HG02852 (cell line): ENCODE data around the gene LRRC3C.
"Not testable (repeated sequence)": the region's sequence is repeated elsewhere in the genome, so short reads cannot be mapped to it uniquely, and the experiment has no call there.

ENCODE experiments used
- ATAC-seq: cut with Tn5 transposase; IDR thresholded peaks from one replicate; pipeline ENCODE4 v1.9.1; 2021; ENCODE audit warnings: mild to moderate bottlenecking, moderate library complexity; ENCODE audit not compliant: unreplicated experiment

The LRRC3C gene

DNA sequence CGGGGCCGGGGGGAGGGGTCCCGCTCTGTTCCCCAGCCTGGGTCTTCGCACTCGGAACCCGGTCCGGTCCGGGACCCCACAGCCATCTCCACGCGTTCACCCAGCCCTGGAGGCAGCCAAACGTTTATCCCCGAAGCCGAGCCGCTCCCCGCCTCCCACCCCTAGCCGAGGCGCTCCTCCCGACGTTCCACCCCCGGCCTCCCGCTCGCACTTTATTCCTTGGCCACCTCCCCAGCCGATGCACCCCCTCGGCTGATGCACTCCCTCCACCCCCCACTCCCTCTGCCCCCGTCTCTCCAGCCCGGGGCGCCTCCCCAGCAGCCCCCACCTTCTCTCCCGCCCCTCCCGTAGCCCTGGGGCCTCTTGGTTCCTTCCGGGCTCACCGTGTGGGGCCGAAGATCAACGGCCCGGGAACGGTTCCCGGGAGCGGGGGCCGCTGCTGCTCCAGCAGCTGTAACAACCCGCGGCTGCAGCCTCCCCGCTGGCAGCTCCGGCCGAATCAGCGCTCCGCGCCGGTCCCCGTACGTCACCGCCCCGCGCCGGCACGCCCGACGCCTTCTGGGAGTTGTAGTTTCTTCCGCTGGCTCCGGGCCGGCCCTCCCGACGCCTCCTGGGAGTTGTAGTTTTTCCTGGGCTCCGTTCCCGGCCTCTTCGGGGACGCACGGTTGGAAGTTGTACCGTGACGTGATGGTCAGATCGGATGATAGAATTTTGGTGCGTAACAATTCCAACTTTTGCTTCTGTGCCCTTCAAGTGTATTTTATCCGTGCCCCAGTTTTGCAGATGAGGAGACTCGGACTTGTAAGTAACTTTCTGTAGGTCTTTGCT is at the start of gene LRRC3C, which contains the start of gene ORMDL3:
LRRC3C (plus strand) TSS at position 632 of the 828 bp plus-strand sequence. CDS start 13,792 bp downstream, outside the sequence.
ORMDL3 (minus strand) TSS at position 501 of the 828 bp plus-strand sequence. CDS start 3,398 bp downstream, outside the sequence.
- ATAC-seq, result peak; percentile 76

DNA sequence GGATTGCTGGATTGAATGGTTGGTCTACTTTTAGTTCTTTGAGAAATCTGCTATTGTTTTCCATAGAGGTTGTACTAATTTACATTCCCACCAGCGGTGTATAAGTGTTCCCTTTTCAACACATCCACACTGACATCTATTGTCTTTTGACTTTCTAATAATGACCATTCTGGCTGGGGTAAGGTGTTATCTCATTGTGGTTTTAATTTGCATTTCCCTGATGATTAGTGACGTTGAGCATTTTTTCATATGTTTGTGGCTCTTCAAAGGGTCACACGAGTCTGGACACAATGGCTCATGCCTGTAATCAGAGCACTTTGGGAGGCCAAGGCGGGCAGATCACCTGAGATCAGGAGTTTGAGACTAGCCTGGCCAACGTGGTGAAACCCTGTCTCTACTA is 41.4 kb upstream of the LRRC3C start:
- not testable (repeated sequence) for ATAC-seq

DNA sequence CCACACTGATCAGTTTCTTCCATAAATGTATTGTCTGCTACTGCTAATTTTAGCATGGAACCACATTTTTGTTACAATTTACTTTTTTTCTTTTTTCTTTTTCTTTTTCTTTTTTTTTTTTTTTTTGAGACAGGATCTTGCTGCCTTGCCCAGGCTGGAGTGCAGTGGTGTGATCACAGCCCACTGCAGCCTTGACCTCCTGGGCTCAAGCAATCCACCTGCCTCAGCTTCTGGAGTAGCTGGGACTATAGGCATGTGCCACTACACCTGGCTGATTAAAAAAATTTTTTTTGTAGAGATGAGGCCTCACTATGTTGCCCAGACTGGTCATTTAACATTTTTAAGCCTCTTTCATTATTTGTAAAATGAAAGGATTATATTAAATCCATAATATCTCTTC is 40.5 kb upstream of the LRRC3C start:
- ATAC-seq, result no peak

DNA sequence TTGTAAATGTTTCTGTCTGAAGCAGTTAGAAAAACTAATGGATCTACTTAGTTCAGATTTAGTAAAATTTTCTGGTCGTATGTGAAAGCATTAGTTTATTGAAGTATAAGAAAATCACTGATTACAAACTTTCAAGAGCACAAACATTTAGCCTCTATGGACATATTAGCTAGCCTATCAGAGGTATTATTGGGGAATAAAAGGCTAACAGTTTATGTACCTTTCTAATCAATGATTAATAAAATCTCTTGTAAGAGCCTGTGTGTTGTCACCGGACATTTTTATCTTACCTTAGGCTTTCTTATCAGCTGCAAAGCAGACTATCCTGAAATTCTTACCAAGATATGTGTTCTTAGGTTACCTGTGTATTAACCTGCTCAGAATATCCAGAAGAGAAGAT is 38.3 kb upstream of the LRRC3C start:
- no peak for ATAC-seq

DNA sequence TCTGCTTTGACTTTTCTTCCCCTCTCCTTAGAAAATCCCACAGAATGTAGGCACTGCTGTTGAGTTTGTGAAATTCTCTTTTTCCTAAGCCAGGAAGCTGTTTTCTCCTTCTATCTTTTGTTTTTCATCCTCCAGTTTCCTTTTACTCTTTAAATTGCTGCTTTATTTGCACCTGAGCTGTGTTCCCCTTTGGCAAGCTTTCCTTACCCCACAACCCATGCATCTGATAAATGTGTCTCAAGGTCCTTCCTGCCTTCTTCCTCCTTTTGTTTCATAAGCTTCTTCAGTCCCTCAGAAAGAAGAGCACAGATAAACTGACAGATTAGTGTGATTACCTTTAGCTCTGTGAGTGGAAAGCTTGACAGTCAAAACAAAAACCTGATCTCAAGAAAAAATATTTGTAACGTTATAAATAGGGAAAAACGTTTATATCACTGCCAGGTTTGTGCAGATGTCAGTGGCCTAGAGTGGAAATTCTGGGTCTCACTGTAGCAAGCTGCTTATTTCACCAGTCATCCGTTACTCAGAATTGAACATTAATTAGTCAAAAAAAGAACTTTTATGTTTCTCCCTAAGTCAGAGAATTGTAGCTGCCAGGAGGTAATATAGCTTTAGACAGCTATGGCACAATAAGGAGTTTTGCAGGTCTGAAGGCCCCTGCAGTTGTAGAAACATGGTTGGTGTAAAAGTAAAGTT is 32.7 kb upstream of the LRRC3C start:
- ATAC-seq, result no peak

- ATAC-seq, result no peak
These were observed 29.4 kb upstream of the LRRC3C start for GRCh38 chr17:39898088-39898487.

DNA sequence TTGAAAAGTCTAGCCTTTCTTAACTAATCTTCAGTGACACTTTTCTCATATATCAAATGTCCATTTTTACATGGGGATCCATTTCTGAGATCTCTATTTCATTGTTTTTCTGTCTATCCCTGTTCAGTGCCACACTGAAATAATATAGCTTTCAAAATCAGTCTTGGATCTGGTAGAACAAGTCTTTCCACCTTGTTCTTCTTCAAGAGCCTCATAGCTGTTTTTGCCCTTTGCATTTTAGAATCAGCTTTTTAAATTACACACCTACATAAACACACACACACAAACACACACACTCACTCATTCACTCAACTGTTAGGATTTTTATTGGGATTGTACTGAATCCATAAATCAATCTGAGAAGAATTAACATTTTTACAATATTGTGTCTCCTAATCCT is 28.3 kb upstream of the LRRC3C start:
- no peak for ATAC-seq

GRCh38 chr17:39902027-39902426 is 25.5 kb upstream of the LRRC3C start:
- not testable (repeated sequence) for ATAC-seq

DNA sequence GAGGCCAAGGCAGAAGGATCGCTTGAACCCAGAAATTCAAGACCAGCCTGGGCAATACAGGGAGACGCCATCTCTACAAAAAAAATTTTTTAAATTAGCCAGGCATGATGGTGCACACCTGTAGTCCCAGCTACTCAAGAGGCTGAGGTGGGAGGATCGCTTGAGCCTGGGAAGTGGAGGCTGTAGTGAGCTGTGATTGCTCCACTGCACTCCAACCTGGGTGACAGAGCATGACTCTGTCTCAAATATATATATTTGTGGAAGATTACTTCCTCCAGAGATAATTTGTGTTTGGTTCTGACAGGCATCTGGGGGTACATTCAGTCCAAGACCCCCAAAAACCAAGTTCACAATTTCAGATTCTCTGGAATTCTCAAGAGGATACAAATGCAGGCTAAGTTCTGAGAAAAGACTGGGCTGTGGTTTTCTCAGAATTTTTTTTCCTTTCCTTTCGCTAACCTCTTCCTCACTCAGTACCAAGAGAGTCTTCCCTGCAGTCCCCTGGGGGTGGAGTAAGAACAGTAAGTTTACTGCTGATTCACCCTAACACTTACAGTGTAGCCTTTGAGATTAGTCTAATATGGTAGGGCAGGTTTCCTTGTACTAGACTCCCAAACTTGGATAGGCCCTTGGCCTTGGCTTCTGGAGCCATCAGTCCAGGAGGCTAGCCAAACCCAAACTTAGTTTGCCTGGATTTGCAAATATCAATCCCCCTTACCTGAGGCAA is 24.2 kb upstream of the LRRC3C start:
- ATAC-seq, result no peak

- no peak for ATAC-seq
These were observed 22.6 kb upstream of the LRRC3C start for GRCh38 chr17:39904990-39905288.

DNA sequence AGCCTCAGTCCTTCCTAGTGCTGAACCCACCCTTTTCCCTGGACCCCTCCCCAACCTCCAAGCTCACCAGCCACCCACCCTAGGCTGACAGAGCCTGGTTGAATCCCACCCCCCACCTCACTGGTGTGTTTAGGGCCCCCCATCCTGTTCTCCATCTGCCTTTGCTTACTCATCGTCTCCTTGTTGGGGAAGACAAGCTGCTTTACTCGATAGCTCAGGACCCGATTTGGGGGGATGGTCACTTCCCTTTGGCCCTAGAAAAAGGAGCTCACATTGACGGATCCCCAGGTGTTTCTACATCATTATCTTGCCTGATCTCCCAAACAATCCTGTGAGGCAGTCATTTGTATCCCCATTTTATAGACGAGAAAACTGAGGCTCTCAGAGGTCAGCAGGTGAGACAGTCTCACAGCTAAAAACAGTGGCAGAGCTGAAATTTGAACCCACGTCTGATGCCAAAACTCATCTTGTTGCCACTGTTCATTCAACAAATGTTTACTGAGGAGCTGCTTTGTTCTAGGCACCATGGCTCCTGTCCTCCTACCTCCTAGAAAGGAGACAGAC is 18.7 kb upstream of the LRRC3C start:
- ATAC-seq, result no peak

GRCh38 chr17:39913989-39914388 is 13.5 kb upstream of the LRRC3C start:
- no peak for ATAC-seq

GRCh38 chr17:39915559-39915958 is 12.0 kb upstream of the LRRC3C start:
- ATAC-seq, result no peak

DNA sequence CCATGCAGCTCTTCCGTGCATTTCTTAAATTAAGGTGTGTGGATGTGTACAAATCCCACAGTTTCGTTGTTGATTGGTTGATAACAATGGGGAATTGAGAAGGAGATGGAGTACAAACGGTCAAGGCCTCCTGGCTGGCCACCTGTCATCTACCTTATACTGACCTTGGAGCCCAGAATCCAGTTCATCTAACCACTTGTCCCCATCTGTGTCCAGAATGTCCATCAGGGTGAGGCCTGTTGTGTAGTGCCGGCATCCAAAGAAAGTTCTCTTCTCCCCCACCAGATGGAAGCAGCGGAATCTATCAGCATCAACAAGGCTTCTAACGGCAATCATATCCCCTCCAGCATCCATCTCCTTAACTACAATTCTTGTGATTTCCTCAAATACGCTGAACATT is 10.6 kb upstream of the LRRC3C start:
- ATAC-seq, result no peak

DNA sequence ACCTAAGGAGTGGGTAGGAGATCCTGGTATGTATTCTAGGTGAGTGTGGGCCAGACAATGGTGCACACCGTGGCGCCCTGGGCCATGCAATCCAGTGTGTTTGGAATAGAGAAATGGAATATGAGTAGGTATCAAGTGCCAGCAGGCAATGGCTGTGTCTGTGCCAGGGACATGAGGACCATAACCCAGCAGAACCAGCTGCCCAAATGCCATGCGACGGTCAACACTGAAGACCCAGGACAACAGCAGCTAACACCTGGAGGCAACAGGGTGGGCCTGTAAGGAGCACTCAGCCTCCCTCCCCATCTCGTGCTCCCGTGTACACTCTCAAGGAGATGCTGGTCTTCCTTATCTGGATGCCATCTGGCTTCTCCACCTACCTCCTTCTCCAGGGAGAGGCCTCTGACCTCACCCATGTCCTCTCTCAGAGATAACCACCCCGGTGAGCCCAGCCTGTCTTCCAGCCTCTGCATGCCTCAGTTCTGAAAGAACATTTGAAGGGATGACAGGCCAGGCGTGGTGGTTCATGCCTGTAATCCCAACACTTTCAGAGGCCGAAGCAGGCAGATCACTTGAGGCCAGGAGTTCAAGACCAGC is 8.3 kb upstream of the LRRC3C start:
- no peak for ATAC-seq

DNA sequence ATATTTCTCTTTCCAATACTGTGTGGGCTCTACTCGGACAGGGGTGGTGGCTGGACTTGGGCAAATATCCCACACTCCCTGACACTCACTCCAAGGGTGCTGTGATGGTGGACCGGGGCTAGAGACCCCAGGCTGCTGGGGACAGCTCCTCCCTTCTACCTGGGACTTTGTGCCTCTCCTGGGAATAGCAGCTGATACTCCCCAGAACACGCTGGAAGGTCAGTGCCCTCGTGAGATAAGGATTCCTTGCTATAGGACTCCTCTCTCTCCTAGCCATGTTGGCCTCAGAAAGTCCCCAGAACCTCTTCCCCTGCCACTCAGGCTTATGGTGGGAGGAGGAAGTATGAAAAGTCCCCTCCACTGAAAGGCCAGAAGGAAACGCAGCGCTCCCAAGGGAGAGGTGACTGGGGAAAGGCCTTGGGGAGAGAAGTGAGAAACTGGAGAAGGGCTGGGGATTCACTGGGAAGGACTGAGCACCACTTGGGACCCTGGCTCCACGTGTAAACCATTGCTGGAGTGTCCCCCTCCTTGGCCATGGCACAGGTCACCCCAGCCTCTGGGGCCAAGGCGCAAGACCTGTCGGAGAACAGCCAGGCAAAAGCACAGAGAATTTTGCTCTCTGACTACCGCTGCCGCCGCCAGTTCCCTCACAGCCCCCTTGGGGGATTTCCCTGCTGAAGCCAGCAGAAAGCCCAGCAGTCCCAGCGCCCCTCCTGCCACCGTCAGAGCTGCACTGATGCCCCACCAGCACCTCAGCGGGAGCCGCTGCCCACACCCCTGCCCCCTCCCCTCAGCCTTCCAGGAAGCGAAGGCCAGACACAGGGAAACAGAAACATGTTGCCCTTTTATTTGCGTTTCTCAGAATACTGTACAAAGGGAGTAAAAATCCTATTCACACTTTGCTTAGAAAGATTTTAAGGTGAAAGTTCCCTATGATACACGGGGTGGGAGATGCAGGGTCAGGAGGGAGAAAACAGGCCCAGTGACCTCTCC is 7.0 kb upstream of the LRRC3C start:
- no peak for ATAC-seq

DNA sequence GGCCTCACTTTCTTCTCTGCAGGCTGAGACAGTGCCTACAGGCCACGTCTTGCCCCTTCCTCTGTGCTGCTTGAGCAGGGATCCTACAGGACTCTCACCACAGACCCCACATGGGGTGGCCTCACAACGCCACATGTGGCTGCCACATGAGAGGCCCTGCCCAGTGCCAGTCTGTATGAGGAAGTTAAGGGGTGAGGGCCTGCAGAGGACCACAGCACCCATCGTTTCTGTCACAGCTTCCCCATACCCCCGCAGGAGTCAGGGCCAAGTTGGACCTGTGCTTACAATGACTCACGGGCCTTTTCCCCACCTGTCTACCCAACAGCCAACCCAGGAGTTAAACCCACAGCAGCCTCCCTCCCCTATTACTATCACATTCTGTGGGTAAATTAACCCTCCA is 6.2 kb upstream of the LRRC3C start:
- no peak for ATAC-seq

- no peak for ATAC-seq
These were observed 5.5 kb upstream of the LRRC3C start for GRCh38 chr17:39922006-39922405.

DNA sequence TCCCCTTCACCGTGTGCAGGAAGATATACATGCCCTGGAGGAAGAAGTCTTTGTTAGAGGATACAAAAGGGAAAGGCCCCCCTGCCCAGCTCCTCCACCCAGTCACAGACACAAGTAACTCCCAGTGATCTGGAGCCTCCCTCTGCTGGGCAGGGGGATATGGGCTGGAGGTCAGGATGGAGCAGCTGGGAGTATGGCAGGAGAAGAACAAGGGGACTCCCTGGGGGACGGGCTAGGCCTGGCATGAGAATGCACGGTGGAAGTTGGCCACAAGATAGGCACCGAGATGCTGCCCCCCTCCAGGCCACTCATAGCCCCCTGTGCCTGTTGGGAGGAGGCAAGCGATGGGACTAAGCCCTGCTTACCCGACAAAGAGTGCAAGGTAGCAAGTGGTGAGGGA is 4.3 kb upstream of the LRRC3C start:
- no peak for ATAC-seq
